HG03196 (cell line): ENCODE measurements around the gene AMDHD2.

ENCODE experiments used
- ATAC-seq: cut with Tn5 transposase; IDR thresholded peaks from one replicate; pipeline ENCODE4 v1.9.1; 2021; ENCODE audit not compliant: unreplicated experiment

AMDHD2 gene

GRCh38 chr16:2482708-2483534 lies 37.2 kb upstream of the AMDHD2 start:
- ATAC-seq = no peak

DNA sequence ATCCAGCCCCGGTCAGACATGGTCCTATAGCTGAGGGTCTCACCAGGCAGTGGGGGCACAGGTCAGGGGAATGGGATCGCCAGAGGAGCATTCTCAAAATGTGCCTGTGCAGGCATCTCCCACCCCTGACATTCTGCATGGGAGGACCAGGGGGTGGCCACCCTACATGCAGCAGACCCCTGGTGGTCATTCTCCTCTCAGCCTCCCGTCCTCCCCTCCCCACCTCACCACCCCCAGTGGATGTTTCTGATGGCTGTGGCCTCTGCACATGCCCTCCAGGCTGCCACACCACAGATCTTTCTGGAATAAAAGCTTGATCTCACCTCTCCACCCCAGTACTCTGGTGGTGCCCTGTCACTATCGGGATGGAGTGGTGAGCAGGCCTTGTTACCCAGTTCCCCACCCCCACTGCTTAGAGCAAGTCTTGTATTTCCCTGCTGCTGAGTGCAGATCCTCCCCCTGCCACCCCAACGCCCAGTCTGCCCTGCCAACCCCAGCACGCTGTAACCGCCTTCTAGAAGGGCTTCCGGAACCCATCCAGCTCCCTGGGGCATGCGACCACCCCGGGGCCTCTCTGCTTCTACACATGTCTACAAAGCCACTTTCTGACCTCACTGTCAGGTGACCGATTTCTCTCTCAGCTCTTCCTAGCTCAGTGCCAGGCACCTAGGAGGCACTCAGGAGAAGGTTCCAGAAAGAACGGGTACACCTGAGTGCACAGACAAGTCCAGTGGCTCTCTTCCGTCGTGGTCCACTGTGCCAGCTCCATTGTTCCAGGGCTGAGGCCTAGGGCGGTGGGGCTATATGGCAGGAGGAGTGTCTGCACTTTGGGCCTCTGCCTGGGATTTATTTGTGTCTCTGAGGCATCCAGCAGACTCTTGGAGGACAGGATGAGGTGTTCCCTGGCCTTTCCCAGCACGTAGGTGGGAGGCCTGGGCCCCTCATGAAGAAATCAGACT lies 36.0 kb upstream of the AMDHD2 start:
- no peak for ATAC-seq

DNA sequence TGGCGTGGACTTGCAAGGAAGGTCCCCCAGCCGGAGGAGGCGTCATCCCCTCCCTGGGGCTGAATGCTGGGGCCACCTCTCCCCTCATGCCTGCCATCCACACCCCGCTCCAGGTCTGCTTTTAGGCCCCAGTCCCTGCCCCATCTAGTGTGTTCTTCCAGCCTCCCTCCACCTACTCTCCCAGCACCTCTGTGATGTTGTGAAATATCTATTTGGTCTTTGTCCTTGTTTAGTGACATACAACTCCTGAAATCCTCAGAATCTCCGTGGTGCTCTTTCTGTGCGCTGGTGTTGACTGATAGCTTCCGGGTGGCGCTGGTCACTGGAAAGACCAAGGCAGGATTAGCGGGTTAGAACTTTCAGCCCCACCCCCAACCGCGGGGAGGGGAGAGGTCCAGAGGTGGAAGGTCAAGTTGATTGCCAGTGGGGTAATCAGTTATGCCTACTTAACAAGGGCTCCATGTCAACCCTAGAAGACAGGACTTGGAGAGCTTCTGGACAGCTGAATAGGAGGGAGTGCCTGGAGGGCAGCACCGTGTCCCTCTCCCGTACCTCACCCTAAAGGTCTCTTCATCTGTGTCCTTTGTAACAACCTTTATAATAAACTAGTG lies 35.2 kb upstream of the AMDHD2 start:
- ATAC-seq = no peak

DNA sequence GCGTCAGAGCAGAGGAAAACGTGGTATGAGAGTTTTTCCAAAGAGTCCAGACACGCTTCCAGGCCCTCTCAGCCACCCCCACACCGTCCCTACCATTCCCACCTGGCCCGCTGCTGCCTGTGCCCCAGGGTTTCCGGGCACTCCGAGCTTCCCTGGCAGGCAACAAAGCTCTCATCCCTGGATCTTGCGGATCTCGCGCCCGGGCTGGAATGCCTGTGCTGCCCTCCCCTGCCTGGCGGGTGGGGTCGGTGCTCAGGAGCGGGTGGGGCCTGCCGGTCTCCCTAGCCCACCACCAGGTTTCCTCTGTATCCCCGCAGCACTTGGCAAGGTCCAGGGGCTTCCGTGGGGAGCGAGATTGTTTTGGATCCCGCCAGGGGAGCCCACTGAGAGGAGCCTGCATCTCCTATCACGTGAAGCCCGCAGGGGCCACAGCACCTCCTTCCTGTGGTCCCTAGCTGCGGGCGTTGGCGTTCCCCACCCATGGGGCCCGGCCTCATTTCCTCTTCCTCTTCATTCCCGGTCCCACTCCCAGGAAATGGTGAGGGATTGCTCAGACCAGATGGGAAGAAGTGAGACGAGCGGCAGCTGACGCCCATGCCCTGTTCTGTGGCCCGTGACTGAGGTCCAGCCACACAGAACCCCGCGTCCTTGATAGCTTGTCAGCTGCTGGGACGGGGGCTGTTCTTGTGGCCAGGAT lies 34.2 kb upstream of the AMDHD2 start:
- ATAC-seq = no peak

- ATAC-seq = peak; percentile 66
Measured at GRCh38 chr16:2486645-2487516, 33.3 kb upstream of the AMDHD2 start.

GRCh38 chr16:2487517-2487842 lies 32.7 kb upstream of the AMDHD2 start:
- no peak for ATAC-seq

DNA sequence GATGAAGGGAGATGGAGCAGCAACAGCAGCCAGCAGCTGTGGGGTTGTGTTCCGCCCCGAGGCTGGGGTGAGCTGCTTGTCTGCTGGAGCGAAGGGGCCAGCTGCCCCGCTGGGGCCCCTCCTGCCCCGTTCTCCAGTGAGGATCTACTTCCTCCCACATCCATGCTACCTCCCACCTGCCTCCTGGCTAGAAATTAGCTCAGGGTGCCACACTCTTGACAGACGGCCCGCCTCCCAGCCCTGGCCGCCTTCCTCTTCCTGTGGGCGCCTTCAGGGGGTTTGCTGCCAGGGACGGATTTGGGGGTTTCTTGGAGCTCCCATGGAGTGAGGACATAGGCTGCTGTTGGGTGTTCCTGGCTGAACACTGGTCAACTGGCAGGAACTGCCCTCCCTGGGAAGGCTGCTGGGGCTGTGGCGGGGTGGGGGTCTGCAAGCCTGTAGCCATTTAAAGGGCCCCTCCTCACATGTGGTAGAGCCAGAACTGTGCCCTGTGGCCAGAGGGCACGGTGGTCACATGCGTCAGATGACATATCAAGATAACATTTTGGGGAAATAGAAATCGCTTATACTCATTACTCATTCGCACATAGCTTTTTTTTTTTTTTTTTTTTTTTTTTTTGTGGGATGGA lies 32.2 kb upstream of the AMDHD2 start:
- no peak for ATAC-seq

- no peak for ATAC-seq
Measured at GRCh38 chr16:2489581-2489980, 30.6 kb upstream of the AMDHD2 start.

- no peak for ATAC-seq
Measured at GRCh38 chr16:2490190-2491105, 29.7 kb upstream of the AMDHD2 start.

- ATAC-seq = no peak
Measured at GRCh38 chr16:2492292-2492691, 27.9 kb upstream of the AMDHD2 start.

- ATAC-seq = no peak
Measured at GRCh38 chr16:2493605-2494004, 26.6 kb upstream of the AMDHD2 start.

GRCh38 chr16:2494616-2495015 lies 25.6 kb upstream of the AMDHD2 start:
- no peak for ATAC-seq

GRCh38 chr16:2495041-2495440 lies 25.1 kb upstream of the AMDHD2 start:
- ATAC-seq = no peak

DNA sequence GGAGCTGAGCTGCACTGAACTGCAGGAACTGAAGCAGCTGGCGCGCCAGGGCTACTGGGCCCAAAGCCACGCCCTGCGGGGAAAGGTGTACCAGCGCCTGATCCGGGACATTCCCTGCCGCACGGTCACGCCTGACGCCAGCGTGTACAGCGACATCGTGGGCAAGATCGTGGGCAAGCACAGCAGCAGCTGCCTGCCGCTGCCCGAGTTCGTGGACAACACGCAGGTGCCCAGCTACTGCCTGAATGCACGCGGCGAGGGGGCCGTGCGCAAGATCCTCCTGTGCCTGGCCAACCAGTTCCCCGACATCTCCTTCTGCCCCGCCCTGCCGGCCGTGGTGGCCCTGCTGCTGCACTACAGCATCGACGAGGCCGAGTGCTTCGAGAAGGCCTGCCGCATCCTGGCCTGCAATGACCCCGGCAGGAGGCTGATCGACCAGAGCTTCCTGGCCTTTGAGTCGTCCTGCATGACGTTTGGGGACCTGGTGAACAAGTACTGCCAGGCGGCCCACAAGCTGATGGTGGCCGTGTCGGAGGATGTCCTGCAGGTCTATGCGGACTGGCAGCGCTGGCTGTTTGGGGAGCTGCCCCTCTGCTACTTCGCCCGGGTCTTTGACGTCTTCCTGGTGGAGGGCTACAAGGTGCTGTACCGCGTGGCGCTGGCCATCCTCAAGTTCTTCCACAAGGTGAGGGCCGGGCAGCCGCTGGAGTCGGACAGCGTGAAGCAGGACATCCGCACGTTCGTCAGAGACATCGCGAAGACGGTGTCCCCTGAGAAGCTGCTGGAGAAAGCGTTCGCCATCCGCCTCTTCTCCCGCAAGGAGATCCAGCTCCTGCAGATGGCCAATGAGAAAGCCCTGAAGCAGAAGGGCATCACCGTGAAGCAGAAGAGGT lies 23.7 kb upstream of the AMDHD2 start:
- no peak for ATAC-seq

GRCh38 chr16:2497116-2497630 lies 23.0 kb upstream of the AMDHD2 start:
- ATAC-seq = no peak

GRCh38 chr16:2497695-2498484 lies 22.3 kb upstream of the AMDHD2 start:
- ATAC-seq = no peak
